ENCODE results near the gene RBFOX2. TPM values are rescaled to one million over a fixed set of nuclear protein-coding genes. Genes with fewer than 3 reads are reported as not detected.

Gene RBFOX2
- total and polyA plus RNA-seq, 2 experiments from 2014 or later: 88.8 to 131 TPM

- Histone ChIP-seq H3K27ac (ENCODE audit: low read depth) (no peak overlapping the region), H3K27me3 (ENCODE audit: insufficient read depth) (no peaks in the 10 kb centered on the region), H2AFZ (no peak overlapping the region), H3F3A (replicated peaks; ENCODE audit: low read depth) (no peaks in the 10 kb centered on the region), H3K79me2 (replicated peaks; ENCODE audit: insufficient read depth) (peaks cover 91% of the 10 kb centered on the region), H3K4me2 (no peak overlapping the region), H3K4me1 (ENCODE audit: insufficient read depth) (peaks cover 15% of the 10 kb centered on the region), H3K36me3 (ENCODE audit: insufficient read depth) (no peaks in the 10 kb centered on the region), H4K20me1 (replicated peaks; ENCODE audit: insufficient read depth) (peaks cover 5% of the 10 kb centered on the region; the same call in 1 of the 2 replicates), H3K4me3 (no peak overlapping the region), H3K9me2 (ENCODE audit: insufficient read depth) (no peaks in the 10 kb centered on the region)
- peaks cover 24% of the 10 kb centered on the region for H3K4me1 Mint-ChIP-seq
- no peak overlapping the region for H3K4me3 Mint-ChIP-seq
- H3K27ac Mint-ChIP-seq: no peak overlapping the region
- TF ChIP-seq STAT1 (IDR thresholded peaks at IDR 0.05; ENCODE audit: unreplicated experiment) (no peak), CTCF (conservative IDR thresholded peaks at IDR 0.05; ENCODE audit: low read depth in 2 of 2) (no peak), NANOG (IDR thresholded peaks at IDR 0.05; ENCODE audit: borderline replicate concordance) (no peak), ZNF114 (CRISPR knock-in tag; IDR thresholded peaks at IDR 0.05) (no peak), CREB1 (CRISPR knock-in tag; IDR thresholded peaks at IDR 0.05; ENCODE audit: low read depth) (no peak), EZH2 (IDR thresholded peaks at IDR 0.05; ENCODE audit: low read depth, unreplicated experiment) (no peak), ETS1 (IDR thresholded peaks at IDR 0.05) (no peak), ZNF331 (CRISPR knock-in tag; IDR thresholded peaks at IDR 0.05; ENCODE audit: low read depth) (no peak), EZH2phosphoT487 (IDR thresholded peaks at IDR 0.05; ENCODE audit: unreplicated experiment) (no peak), ZNF462 (CRISPR knock-in tag; IDR thresholded peaks at IDR 0.05) (no peak)
- H3K27me3 Mint-ChIP-seq (ENCODE audit: insufficient read depth, low read depth, poor library complexity): no peaks in the 10 kb centered on the region
- H3K9me3 Mint-ChIP-seq: no peaks in the 10 kb centered on the region
- ATAC-seq (no peak), DNase-seq (ENCODE audit: low spot score) (no peak)
- H3K36me3 Mint-ChIP-seq (ENCODE audit: low read depth): no peaks in the 10 kb centered on the region; the same call in 2 of the 3 replicates
Observed at GRCh38 chr22:35904336-35904692, 124.3 kb downstream of the RBFOX2 start.

Measured in GM23338 (cell line).